Parathyroid adenoma (tissue), 2 donors: ENCODE data around the gene ADM2.

Experiments used
- H2AFZ ChIP-seq: fragments of 300-600 bp; sonication (generic); one replicate; pipeline ENCODE4 v1.7.0; 2017; ENCODE audit warnings: antibody characterized with exemption, mild to moderate bottlenecking
- H3K27ac ChIP-seq: fragments of 300-600 bp; sonication (generic); one replicate; pipeline ENCODE4 v1.7.0; 2017
- H3K27me3 ChIP-seq: fragments of 300-600 bp; sonication (generic); one replicate; pipeline ENCODE4 v1.7.0; 2017; ENCODE audit warnings: low read length; ENCODE audit not compliant: control insufficient read depth, insufficient read depth
- H3K36me3 ChIP-seq: fragments of 300-600 bp; sonication (generic); one replicate; pipeline ENCODE4 v1.7.0; 2017; ENCODE audit warnings: low read length; ENCODE audit not compliant: control insufficient read depth, insufficient read depth
- H3K4me1 ChIP-seq: fragments of 300-600 bp; sonication (generic); one replicate; pipeline ENCODE4 v1.7.0; 2017; ENCODE audit warnings: control low read depth
- H3K4me2 ChIP-seq: fragments of 300-600 bp; sonication (generic); one replicate; pipeline ENCODE4 v1.7.0; 2017; ENCODE audit warnings: low read length
- H3K4me3 ChIP-seq: fragments of 300-600 bp; sonication (generic); one replicate; pipeline ENCODE4 v1.7.0; 2017; ENCODE audit warnings: low read depth, low read length
- H3K79me2 ChIP-seq: fragments of 300-600 bp; sonication (generic); one replicate; pipeline ENCODE4 v1.7.0; 2017; ENCODE audit warnings: control low read depth
- H3K9ac ChIP-seq: fragments of 300-600 bp; sonication (generic); one replicate; pipeline ENCODE4 v1.7.0; 2017; ENCODE audit warnings: mild to moderate bottlenecking
- H3K9me3 ChIP-seq: fragments of 300-600 bp; sonication (generic); one replicate; pipeline ENCODE4 v1.7.0; 2017; ENCODE audit warnings: low read length; ENCODE audit not compliant: control insufficient read depth
- TF ChIP-seq, protein P1 (sequence below): fragments of 300-600 bp; sonication (generic); IDR thresholded peaks from one replicate; pipeline ENCODE4 v1.7.0; 2017; ENCODE audit warnings: antibody characterized with exemption, mild to moderate bottlenecking
- donor health status: primary hyperparathyroidism.

ADM2 gene

DNA sequence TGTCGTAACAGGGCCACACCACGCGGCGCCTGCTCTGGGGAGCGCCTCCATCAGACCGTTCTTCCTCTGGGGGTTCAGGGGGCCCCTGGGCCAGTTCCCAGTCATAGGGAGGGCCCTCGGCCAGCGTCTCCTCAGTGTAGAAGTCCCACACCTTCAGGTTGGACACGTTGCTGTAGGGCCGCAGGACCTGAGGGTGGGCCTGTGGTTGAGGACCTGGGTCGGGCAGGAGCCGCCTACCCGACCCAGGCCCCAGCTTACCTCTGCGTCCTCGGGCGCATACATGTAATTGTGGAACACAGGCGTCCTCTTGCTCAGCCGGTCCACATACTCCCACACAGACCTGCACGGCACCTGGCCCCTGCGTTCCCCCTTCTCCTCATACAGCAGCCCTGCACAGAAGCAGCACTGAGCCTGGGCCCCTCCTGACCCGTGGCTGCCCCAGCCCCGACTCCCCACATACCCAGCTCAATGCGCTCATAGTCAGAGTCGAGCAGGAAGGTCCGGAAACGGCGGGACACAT is 26.7 kb upstream of the ADM2 start:
- Histone ChIP-seq H3K79me2 (no peaks in the 10 kb centered on the region), H3K36me3 (no peaks in the 10 kb centered on the region), H3K4me1 (no peaks in the 10 kb centered on the region), H3K4me3 (no peak overlapping the region), H2AFZ (no peak overlapping the region), H3K27ac (no peak overlapping the region), H3K4me2 (no peak overlapping the region), H3K27me3 (no peaks in the 10 kb centered on the region), H3K9ac (no peak overlapping the region), H3K9me3 (no peaks in the 10 kb centered on the region)
- TF ChIP-seq, protein P1, sequence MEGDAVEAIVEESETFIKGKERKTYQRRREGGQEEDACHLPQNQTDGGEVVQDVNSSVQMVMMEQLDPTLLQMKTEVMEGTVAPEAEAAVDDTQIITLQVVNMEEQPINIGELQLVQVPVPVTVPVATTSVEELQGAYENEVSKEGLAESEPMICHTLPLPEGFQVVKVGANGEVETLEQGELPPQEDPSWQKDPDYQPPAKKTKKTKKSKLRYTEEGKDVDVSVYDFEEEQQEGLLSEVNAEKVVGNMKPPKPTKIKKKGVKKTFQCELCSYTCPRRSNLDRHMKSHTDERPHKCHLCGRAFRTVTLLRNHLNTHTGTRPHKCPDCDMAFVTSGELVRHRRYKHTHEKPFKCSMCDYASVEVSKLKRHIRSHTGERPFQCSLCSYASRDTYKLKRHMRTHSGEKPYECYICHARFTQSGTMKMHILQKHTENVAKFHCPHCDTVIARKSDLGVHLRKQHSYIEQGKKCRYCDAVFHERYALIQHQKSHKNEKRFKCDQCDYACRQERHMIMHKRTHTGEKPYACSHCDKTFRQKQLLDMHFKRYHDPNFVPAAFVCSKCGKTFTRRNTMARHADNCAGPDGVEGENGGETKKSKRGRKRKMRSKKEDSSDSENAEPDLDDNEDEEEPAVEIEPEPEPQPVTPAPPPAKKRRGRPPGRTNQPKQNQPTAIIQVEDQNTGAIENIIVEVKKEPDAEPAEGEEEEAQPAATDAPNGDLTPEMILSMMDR = no peak

DNA sequence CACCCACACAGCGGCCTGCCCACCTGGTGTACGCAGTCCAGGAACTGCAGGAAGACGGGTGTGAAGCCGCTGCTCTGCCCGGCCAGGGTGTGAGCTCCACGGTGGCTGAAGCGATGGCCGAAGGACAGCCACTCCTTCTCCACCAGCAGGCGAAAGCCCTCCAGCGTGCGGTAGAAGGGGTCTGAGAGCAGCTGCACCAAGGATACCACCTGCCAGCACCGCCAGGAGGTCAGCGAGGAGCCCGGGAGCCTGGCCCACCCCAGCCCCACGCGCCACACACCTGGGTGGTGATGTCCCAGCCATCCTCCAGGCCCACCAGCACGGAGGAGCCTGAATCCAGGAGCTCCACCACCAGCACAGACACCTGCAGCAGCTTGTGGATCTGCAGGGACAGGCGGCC is 26.1 kb upstream of the ADM2 start:
- no peaks in the 10 kb centered on the region for H3K79me2 ChIP-seq
- no peak overlapping the region for H2AFZ ChIP-seq
- H3K9me3 ChIP-seq = no peaks in the 10 kb centered on the region
- no peak overlapping the region for H3K9ac ChIP-seq
- TF ChIP-seq, protein P1 = no peak
- no peak overlapping the region for H3K4me2 ChIP-seq
- H3K4me3 ChIP-seq = no peak overlapping the region
- H3K4me1 ChIP-seq = no peaks in the 10 kb centered on the region
- no peaks in the 10 kb centered on the region for H3K27me3 ChIP-seq
- no peaks in the 10 kb centered on the region for H3K36me3 ChIP-seq
- no peak overlapping the region for H3K27ac ChIP-seq

DNA sequence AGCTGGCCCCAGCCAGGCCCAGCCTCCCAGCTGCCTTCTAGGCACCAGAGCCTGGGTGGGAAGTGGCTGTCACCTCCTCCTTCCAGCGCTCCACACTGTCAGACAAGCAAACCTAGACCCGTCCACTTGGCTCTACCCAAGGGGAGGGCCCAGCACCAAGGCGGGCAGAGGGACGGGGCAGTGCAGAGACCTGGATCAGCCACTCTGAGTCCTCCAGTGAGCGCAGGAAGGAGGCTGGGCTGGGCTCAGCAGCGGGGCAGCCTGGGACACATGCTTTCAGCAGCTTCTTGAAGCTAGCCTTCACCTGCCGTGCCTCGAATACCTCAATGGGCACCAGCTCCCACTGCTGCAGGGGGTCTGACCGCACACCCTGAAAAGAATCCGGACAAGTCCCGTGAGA is 25.3 kb upstream of the ADM2 start:
- Histone ChIP-seq H3K27me3 (no peaks in the 10 kb centered on the region), H3K36me3 (no peaks in the 10 kb centered on the region), H3K9me3 (no peaks in the 10 kb centered on the region), H2AFZ (no peak overlapping the region), H3K4me2 (no peak overlapping the region), H3K4me3 (no peak overlapping the region), H3K79me2 (no peaks in the 10 kb centered on the region), H3K27ac (no peak overlapping the region), H3K9ac (no peak overlapping the region), H3K4me1 (no peaks in the 10 kb centered on the region)
- TF ChIP-seq, protein P1 = no peak

DNA sequence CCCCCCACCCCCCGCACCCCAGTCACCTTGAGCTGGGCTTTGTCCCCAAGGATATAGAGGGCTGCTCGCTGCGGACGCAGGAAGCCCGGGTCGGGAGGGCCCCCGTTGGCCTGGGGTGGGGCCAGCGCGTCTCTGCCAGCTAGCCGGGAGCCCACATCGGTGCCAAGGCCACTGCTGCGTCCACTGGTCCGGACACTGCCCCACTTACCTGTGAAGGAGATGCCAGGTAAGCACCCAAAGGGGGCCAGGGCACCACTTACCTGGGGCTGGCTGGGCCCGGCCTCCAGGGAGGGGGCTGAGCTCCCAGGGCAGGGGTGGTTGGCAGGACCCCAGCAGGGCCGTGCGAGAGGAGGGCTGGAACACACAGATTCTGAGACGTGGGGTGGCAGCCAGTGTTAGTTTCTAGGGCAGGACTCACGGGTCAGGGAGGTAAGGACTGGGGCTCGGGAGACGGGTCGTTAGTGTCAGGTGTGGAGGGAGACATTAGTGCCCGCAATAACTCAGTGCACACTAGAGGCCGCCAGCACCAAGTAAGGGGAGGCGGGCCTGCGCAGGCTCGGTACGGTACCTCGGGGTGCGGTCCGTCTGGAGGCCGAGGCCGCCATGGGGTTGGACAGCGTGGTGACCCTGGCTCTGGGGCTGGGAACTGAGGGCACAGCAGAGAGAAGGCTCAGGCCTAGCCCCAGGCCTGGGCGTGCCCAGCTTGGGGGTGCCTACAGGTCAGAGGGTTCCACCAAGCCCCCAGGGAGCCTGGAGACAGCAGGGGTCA is 24.7 kb upstream of the ADM2 start:
- no peaks in the 10 kb centered on the region for H3K27me3 ChIP-seq
- no peak overlapping the region for H3K9ac ChIP-seq
- no peaks in the 10 kb centered on the region for H3K4me1 ChIP-seq
- no peaks in the 10 kb centered on the region for H3K36me3 ChIP-seq
- no peaks in the 10 kb centered on the region for H3K79me2 ChIP-seq
- H3K9me3 ChIP-seq = no peaks in the 10 kb centered on the region
- H2AFZ ChIP-seq = no peak overlapping the region
- no peak overlapping the region for H3K4me2 ChIP-seq
- no peak overlapping the region for H3K4me3 ChIP-seq
- TF ChIP-seq, protein P1 = no peak
- no peak overlapping the region for H3K27ac ChIP-seq

DNA sequence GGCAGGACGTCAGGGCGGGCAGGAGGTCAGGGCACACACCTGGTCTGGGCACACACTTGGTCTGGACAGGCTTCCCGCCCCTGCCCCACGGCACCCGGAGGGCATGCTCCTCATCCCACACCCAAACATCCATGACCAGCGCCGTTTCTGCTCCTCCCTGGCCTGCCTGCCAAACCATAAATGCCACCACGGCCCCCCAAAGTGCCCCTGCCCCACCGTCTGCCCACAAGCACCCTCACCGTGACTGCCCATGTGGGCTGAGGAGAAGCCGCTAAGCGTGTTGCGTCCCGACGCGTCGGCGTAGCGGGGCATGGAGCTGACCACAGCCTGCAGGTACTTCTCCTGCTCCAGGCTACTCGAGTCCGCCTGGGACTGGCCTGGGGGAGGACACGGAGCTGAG is 22.3 kb upstream of the ADM2 start:
- Histone ChIP-seq H3K27ac (no peak overlapping the region), H3K9ac (no peak overlapping the region), H3K9me3 (no peaks in the 10 kb centered on the region), H3K4me3 (no peak overlapping the region), H3K36me3 (no peaks in the 10 kb centered on the region), H3K79me2 (no peaks in the 10 kb centered on the region), H3K4me1 (no peaks in the 10 kb centered on the region), H3K4me2 (no peak overlapping the region), H2AFZ (no peak overlapping the region), H3K27me3 (no peaks in the 10 kb centered on the region)
- TF ChIP-seq, protein P1 = no peak
